ELR (cell line): ENCODE measurements around the gene TSKS.

Experiments
- DNase-seq: peaks from one replicate; pipeline ENCODE4 v3.0.0-alpha.2; 2015; ENCODE audit warnings: low read depth

TSKS gene

GRCh38 chr19:49795615-49796014 lies 32.5 kb upstream of the TSKS start:
- no peak for DNase-seq

GRCh38 chr19:49793561-49793840 lies 30.4 kb upstream of the TSKS start:
- peak; percentile 76 for DNase-seq

DNA sequence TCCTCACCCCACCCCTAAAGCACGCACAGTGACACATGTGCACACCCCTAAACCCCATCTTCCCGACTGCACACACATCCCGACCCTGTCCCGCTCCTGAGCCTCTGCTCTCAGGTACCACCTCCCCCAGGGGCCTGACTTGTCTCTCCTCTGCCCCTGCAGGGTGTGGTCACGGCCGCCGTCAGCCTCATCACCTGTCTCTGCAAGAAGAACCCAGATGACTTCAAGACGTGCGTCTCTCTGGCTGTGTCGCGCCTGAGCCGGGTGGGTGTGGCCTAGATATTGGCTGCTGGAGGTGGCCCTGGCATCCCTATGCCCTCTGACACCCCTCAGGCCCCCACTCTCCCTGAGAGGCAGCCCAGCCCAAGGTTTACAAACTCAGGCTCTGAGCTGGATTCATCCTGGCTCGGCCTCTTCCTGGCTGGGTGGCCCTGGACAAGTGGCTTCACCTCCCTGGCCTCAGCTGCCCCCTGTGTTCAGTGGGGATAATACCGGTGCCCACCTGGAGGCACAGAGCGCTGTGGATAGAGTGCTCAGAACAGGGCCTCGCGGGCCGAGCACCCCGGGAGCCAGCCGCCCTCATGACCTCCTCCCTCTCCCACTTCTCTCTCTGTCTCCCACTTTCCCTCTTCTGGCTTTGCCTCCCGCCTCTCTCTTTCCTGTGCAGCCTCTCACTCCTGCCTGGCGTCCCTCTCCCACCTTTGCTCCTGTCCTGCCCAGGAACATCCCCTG lies 29.9 kb upstream of the TSKS start:
- no peak for DNase-seq

DNA sequence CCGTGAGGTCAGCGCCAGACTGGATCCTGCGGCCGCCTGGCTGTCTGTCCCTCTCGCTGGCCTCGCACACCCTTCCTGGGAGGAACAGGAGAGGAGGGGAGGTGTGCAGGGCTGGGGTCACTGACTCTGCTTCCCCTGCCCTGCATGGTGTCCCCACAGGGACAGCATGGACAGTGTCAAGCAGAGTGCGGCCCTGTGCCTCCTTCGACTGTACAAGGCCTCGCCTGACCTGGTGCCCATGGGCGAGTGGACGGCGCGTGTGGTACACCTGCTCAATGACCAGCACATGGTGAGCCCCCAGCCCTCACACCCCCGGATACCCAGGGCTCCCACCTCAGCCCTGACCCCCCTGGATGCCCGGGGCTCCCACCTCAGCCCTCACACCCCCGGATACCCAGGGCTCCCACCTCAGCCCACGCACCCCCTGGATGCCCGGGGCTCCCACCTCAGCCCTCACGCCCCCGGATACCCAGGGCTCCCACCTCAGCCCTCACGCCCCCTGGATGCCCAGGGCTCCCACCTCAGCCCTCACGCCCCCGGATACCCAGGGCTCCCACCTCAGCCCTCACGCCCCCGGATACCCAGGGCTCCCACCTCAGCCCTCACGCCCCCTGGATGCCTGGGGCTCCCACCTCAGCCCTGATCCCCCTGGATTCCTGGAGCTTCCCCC lies 28.8 kb upstream of the TSKS start:
- no peak for DNase-seq

DNA sequence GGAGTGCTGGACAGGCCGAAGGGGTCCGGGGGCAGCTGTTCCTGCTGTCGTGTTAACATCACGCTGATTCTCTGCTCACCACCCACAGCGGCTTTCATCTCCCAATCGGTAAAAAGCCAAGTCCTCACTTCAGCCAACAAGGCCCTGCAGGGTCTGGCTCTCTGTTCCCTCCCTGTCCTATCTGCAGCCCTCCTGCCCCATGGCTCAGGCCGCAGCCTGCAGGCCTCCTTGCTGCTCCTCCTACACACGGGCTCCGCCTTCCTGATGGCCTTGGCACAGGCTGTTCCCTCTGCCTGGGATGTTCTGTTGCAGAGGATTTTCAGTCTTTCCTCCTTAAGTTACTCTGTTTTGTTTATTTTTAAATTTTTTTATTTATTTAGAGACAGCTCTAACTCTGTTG lies 27.8 kb upstream of the TSKS start:
- no peak for DNase-seq

- DNase-seq = no peak
These were observed 25.8 kb upstream of the TSKS start for GRCh38 chr19:49788857-49789256.

GRCh38 chr19:49787746-49788145 lies 24.6 kb upstream of the TSKS start:
- DNase-seq = no peak

DNA sequence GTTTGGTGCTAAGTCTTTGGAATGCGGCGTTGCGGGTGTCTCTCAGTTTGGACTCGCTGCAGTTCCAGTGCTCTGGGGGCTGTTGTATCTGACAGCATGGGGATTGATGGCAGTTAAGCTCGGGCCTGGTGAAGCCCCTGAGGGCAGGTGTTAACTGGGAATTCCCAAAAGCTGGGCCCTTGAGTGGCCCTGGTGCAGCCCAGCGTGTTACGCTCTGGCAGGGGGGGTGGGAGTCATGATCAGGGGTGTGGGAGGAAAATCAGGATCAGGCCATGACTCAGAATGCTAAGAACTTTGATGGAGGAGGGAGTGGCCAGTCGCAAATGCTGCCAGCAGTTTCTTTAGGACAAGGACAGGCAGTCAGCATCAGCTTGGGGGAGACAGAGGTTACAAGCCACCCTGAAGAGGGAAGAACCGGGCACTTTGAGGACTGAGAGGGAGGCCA lies 23.3 kb upstream of the TSKS start:
- DNase-seq = peak; percentile 60

DNA sequence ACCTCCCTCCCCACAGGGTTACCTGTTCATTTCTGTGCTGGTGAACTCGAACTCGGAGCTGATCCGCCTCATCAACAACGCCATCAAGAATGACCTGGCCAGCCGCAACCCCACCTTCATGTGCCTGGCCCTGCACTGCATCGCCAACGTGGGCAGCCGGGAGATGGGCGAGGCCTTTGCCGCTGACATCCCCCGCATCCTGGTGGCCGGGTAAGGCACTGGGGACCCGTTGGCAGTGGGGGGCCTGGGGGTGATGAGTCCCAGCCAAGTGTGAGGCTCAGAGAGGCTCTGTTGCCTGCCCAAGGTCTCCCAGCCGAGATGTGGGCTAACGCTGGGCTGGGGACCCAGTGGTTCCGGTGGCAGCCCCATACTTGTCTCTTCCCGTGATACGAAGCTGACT lies 19.4 kb upstream of the TSKS start:
- DNase-seq = no peak

DNA sequence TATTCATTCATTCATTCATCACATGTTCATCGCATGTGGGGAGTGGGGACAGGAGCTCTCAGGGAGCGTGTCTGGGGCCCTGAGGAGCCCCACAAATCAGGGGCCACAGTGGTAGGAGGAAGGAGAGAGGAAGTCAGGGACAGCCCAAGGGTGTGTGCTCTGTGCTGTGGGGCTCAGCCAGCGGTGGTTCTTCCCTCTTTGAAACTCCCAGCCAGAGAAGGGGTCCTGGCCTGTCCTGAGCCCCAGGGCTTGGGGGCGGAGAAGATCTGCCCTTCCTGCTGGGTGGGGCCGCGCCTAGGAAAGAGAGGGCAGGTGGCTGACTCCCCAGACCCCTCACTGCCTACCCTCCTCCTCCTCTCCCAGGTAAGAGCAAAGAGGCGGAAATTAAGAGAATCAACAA lies 18.3 kb upstream of the TSKS start:
- no peak for DNase-seq

DNA sequence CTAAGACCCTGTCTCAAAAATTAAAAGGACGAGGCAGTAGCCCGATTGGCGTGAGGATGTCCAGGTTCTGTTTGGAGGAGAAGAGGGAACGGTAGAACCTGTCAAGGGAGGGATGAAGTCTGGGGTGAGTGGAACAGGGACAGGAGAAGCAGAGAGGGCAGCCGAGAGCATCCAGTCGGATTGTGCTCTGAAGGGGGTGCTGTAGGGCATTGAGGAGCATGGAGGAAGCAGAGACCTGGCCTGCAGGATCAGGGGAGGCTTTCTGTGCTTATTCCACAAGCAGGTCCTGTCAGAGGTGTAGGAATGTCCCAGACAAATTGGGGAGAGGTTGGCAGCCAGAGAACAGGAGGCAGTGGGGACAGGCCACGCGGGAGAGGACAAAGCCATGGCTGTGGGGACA lies 17.8 kb upstream of the TSKS start:
- DNase-seq = no peak

DNA sequence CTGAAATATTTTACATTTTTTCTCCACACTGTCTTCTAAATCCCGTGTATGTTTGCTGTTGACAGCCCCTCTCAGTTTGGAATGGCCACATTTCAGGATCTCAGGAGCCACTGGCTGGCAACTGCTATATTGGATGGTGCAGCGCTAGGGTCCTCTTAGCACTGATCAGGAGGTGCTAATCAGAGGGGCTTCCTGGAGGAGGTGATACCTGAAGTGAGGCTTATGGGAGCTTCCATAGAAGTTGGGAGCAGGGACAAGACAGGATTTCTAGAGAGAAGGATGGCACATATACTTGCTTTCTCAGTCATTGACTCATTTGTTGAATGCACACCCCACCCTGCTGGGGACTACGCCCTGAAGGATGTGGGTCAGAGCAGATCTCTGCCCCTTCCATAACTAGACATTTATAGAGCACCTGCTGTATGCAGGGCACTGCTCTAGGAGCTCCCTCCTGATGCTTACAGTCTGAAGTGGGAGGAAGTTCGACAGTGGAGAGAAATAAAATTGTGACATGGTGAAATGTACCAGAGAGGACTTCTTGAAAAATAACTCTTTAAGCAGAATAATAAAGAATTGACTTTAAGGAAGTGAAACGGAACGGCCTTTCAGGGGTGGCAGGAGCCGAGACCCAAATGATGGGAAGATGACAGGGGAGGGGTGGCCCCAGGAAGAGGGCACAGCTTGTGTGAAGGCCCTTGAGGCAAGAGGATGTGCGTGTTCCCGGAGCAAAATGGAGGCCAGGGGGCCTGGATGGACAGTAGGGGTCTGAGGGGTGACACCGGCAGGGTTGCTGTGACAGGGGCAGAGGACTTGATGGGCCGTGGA lies 16.8 kb upstream of the TSKS start:
- DNase-seq = no peak

DNA sequence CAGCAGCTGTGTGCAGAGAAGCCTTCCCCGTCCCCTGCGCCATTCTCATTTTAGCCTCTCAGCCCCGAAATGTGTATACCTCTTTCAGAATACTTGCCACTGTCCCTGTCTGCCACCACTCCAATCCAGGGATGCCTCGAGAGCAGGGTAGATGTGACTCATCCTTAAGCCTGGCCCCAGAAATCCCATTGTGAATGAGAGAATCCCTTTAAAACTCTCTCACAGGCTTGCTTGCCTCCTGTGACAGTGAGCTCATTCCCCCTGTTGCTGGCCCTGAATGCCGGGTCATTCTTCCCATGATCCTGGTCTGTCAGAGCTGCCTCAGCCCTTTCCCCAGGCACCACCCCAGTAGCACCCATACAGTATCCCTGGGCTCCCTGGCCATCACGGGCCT lies 13.3 kb upstream of the TSKS start:
- no peak for DNase-seq

DNA sequence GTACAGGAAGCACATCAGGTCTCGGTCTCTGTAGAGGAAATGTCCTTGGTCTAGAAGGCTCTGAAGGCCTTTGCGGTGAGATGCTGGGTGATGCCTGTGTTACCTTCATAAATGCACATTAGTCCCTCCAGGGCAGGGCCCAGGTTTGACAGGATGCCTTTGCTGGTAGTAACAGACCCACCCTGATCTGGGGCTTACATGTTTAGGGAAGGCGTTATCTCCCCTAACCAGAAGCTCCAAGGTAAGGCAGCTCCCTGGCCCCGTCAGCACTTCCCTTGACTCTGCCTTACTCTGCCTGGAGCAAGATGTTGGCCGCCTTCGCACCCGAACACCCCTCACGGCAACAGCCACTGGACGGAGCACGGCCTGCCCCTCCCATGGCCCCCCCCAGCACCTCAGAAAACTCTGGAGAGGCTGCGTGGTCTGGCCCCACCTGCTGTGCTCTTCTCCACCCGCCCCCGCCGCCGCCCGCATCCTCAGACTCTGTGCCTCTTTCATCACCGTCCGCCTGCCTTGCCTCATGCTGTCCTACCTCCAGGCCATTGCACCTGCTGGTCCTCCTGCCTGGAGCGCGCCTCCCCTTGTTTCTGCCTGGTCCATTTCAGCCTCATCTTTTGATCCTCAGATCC lies 12.8 kb upstream of the TSKS start:
- no peak for DNase-seq

DNA sequence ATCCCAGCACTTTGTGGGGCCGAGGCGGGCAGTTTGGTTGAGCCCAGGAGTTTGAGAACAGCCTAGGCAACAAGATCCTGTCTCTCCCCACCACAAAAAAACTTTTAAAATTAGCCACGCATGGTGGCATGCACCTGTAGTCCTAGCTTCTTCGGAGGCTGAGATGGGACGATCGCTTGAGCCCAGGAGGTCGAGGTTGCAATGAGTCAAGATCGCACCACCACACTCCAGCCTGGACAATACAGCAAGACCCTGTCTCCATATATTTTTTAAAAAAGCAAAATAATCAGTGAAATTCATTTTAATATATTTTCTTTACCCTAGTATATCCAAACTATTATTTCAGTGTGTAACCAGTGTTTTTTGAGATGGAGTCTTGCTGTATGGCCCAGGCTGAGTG lies 11.9 kb upstream of the TSKS start:
- DNase-seq = no peak

DNA sequence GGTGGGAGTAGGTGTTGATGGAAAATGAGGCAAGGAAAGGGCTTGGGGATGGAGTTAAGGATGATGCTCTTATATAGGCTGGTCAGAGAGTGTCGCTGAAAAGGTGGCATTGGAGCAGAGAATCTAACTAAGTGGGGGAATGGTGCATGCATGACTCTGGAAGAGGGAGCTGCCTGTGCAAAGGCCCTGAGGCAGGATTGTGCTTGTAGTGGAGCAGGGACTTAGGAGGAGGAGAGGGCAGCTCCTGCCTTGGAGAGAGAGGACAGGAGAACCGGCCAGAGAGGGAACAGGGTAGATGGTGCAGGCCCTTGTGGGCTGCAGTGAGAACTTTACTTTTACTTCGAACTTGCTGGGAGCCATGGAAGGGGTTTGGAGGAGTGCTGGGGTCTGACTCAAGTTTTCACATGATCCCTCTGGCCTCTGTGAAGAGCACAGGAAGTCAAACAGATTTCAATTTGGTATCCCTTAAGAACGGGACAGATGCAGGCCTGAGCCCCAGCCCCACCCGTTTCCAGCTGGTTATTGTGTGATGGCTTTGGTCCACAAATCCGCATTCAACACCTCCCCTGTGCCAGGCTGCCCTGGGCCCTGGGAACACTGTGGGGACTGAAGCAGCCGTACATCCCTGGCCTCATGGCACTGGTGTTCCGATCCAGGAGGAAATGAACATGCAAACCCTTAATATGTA lies 10.7 kb upstream of the TSKS start:
- no peak for DNase-seq

GRCh38 chr19:49772850-49773432 lies 9.8 kb upstream of the TSKS start:
- no peak for DNase-seq

- no peak for DNase-seq
These were observed 8.6 kb upstream of the TSKS start for GRCh38 chr19:49771674-49772139.

GRCh38 chr19:49770529-49770928 lies 7.4 kb upstream of the TSKS start:
- DNase-seq = no peak

DNA sequence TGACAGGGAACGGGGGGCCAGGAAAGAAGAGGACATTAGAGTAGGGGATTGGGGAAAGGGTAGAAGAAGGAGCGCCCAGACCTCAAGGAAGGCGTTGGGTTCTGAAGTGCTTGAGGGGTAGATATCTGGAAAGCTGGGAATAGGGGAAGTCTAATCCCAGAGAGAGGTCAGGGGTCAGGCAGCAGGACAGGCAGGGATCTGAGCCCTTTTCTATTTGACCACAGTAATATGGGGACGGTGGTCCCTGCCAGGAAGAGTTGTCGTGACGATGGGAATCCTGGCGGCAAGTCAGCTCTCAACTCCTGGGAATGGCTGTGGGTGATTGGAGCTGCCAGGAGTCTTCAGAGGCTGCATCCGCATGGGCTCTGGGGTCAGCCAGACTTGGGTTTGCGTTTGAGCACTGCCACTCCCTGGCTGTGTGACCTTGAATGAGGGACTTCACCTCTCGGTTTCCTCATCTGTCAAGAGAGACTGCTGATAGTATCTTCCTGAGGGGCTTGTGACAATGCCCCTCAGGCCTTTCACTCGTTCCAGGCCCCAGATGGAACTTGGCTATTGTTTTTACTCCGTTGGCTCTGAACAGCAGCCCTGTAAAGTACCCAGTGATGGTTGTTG lies 5.0 kb upstream of the TSKS start:
- no peak for DNase-seq

GRCh38 chr19:49767381-49767780 lies 4.3 kb upstream of the TSKS start:
- DNase-seq = peak; percentile 39
